ENCODE results near the gene CD300H.

DNA sequence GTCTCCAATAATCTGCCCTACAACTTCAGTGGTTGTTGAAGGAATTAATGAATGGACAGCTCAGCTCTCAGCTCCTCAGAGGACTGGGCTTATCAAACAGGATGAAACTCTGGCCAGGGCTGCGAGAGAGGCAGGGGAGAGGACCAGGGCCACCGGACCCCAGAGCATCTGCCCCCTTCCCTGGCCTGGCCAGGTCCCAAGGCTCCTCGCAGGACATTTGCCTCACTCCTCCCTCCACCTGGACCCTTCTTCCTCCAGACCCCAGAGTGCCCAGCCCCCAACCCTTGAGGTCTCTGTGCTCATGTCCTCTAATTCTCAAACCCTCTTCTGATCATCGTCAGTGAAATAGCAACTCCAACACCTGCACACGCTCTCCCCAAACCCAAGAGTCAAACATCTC is 25.1 kb downstream of the CD300H start:
- TF ChIP-seq, protein P1, sequence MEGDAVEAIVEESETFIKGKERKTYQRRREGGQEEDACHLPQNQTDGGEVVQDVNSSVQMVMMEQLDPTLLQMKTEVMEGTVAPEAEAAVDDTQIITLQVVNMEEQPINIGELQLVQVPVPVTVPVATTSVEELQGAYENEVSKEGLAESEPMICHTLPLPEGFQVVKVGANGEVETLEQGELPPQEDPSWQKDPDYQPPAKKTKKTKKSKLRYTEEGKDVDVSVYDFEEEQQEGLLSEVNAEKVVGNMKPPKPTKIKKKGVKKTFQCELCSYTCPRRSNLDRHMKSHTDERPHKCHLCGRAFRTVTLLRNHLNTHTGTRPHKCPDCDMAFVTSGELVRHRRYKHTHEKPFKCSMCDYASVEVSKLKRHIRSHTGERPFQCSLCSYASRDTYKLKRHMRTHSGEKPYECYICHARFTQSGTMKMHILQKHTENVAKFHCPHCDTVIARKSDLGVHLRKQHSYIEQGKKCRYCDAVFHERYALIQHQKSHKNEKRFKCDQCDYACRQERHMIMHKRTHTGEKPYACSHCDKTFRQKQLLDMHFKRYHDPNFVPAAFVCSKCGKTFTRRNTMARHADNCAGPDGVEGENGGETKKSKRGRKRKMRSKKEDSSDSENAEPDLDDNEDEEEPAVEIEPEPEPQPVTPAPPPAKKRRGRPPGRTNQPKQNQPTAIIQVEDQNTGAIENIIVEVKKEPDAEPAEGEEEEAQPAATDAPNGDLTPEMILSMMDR (IDR thresholded peaks at IDR 0.05; ENCODE audit: insufficient read depth, low read depth, low read length): no peak
- TF ChIP-seq EZH2 (IDR thresholded peaks at IDR 0.05; ENCODE audit: insufficient read depth, low read length): no peak
